GM12878 (cell line): Measurements from ENCODE around the gene KLHL22. TPM values are rescaled to one million over a fixed set of nuclear protein-coding genes. Genes with fewer than 3 reads are reported as not detected.

Experiments used
- ATAC-seq: fragments of 200-7000 bp; cut with Tn5 transposase; 3 replicates; pipeline ENCODE4 v1.9.1; 2020; ENCODE audit warnings: mild to moderate bottlenecking, moderate library complexity
- BruUV-seq: library from RNA; stranded (reverse); fragments of 400-500 nt; replicated peaks from 2 replicates; lab custom pipeline; 2021; lab: Mats Ljungman, UMichigan
- CTCF ChIA-PET: fragments of 300-600 bp; sonication (Branson Sonifier 250); formaldehyde crosslinking; extraction: SDS; loops from one replicate; lab custom pipeline; 2021; ENCODE audit warnings: inconsistent platforms; lab: Yijun Ruan, JAX
- POLR2A ChIA-PET: fragments of 350-600 bp; formaldehyde crosslinking; extraction: SDS; loops from one replicate; lab custom pipeline; 2021; ENCODE audit warnings: inconsistent platforms; lab: Charles Lee
- RAD21 ChIA-PET: fragments of 300-600 bp; sonication (Branson Sonifier 250); formaldehyde crosslinking; loops from one replicate; lab custom pipeline; 2023; ENCODE audit warnings: antibody characterized with exemption; ENCODE audit not compliant: unreplicated experiment; lab: Charles Lee
- SMC1A ChIA-PET: fragments of 300-600 bp; sonication (Branson Sonifier 250); formaldehyde crosslinking; loops from one replicate; lab custom pipeline; 2023; ENCODE audit not compliant: unreplicated experiment, uncharacterized antibody; lab: Charles Lee
- DNase-seq: peaks from one replicate; pipeline ENCODE4 v3.0.0-alpha.2; 2011; ENCODE audit warnings: low read depth, low spot score
- FAIRE-seq: peaks from 3 replicates; lab custom pipeline; 2011; peaks lifted over from hg19 to GRCh38; lab: Jason Lieb, UNC
- H2AFZ ChIP-seq: 2 replicates; pipeline ENCODE4 v1.6.0; 2011; ENCODE audit warnings: low read depth, low read length, control low read depth; ENCODE audit not compliant: control insufficient read depth
- H3K27ac ChIP-seq: 2 replicates; pipeline ENCODE4 v1.5.1; 2011; ENCODE audit warnings: control low read depth; ENCODE audit not compliant: control insufficient read depth, insufficient read depth
- H3K27me3 ChIP-seq, 2 experiments: replicated peaks in 1 of 2; 2 replicates each; pipeline versions ENCODE4 v1.6.0 to v1.6.1; 2011; ENCODE audit warnings: low read length in 1 of 2; ENCODE audit not compliant: control insufficient read depth in 2 of 2, insufficient read depth in 2 of 2
- H3K36me3 ChIP-seq, 2 experiments: 2 replicates each; pipeline ENCODE4 v1.5.1; 2011; ENCODE audit warnings: low read length in 1 of 2; ENCODE audit not compliant: control insufficient read depth in 2 of 2, insufficient read depth in 2 of 2
- H3K4me1 ChIP-seq: 2 replicates; pipeline ENCODE4 v1.6.1; 2011; ENCODE audit warnings: mild to moderate bottlenecking, low read length, moderate library complexity, mixed read lengths; ENCODE audit not compliant: control insufficient read depth, insufficient read depth
- H3K4me2 ChIP-seq: 2 replicates; pipeline ENCODE4 v1.6.0; 2011; ENCODE audit warnings: control low read depth; ENCODE audit not compliant: control insufficient read depth, insufficient read depth
- H3K4me3 ChIP-seq: fragments of 200-600 bp; sonication (generic); 2 replicates; pipeline ENCODE4 v1.5.1; 2016
- H3K79me2 ChIP-seq: 2 replicates; pipeline ENCODE4 v1.6.0; 2011; ENCODE audit warnings: low read length; ENCODE audit not compliant: control insufficient read depth, insufficient read depth
- H3K9ac ChIP-seq: 2 replicates; pipeline ENCODE4 v1.8.0; 2011; ENCODE audit warnings: low read length, control low read depth, mixed read lengths; ENCODE audit not compliant: control insufficient read depth, insufficient read depth
- H3K9me3 ChIP-seq: replicated peaks from 3 replicates; pipeline ENCODE4 v1.5.1; 2011; ENCODE audit warnings: mild to moderate bottlenecking, low read length; ENCODE audit not compliant: control insufficient read depth, insufficient read depth
- H4K20me1 ChIP-seq: 2 replicates; pipeline ENCODE4 v1.6.0; 2011; ENCODE audit not compliant: control insufficient read depth, insufficient read depth
- CEBPZ ChIP-seq: fragments of 150-350 bp; IDR thresholded peaks from 2 replicates; pipeline ENCODE4 v1.6.1; 2016; ENCODE audit warnings: low read depth, low read length
- ESRRA ChIP-seq: IDR thresholded peaks from 2 replicates; pipeline ENCODE4 v1.6.1; 2012; ENCODE audit warnings: mild to moderate bottlenecking, low read length, improper control_type of control experiment
- HDAC6 ChIP-seq: fragments of 200-600 bp; sonication (generic); IDR thresholded peaks from one replicate; pipeline ENCODE4 v1.8.0; 2017; ENCODE audit warnings: antibody characterized with exemption; ENCODE audit not compliant: unreplicated experiment
- IKZF1 ChIP-seq: fragments of 450-650 bp; conservative IDR thresholded peaks from 2 replicates; pipeline ENCODE4 v1.6.1; 2017; ENCODE audit warnings: antibody characterized with exemption, mild to moderate bottlenecking
- KAT2A ChIP-seq: conservative IDR thresholded peaks from 2 replicates; pipeline ENCODE4 v1.6.1; 2011; ENCODE audit warnings: low read depth, low read length; ENCODE audit not compliant: control insufficient read depth
- PML ChIP-seq: IDR thresholded peaks from 2 replicates; pipeline ENCODE4 v1.6.1; 2012; ENCODE audit warnings: low read length, inconsistent platforms
- RELB ChIP-seq: fragments of 450-650 bp; IDR thresholded peaks from 2 replicates; pipeline ENCODE4 v1.6.1; 2017; ENCODE audit warnings: low read depth, mild to moderate bottlenecking, moderate library complexity
- SIN3A ChIP-seq: IDR thresholded peaks from 2 replicates; pipeline ENCODE4 v1.6.1; 2012; ENCODE audit warnings: low read depth, low read length, improper control_type of control experiment
- TAF1 ChIP-seq: IDR thresholded peaks from 2 replicates; pipeline ENCODE4 v1.6.1; 2011; ENCODE audit warnings: mild to moderate bottlenecking, low read depth, low read length, borderline replicate concordance
- ZBED1 ChIP-seq: IDR thresholded peaks from 2 replicates; pipeline ENCODE4 v1.6.1; 2016; ENCODE audit warnings: borderline replicate concordance
- ZNF384 ChIP-seq: IDR thresholded peaks from 2 replicates; pipeline ENCODE4 v1.6.1; 2012; ENCODE audit warnings: low read depth, mild to moderate bottlenecking, low read length, improper control_type of control experiment, borderline replicate concordance
- WGBS: methylation state at CpG from one replicate; pipeline ENCODE4 v1.1.6; 2016; ENCODE audit warnings: low lambda C conversion rate; ENCODE audit not compliant: insufficient replicate concordance, insufficient coverage; ENCODE audit errors: missing lambda C conversion rate; 5-methylcytosine and 5-hydroxymethylcytosine counted together
- in situ Hi-C: fragments of 300-500 bp; cut with MboI; formaldehyde crosslinking; loops from 9 replicates; pipeline ENCODE4 v1.14.3; 2018; ENCODE audit warnings: mixed read lengths
- intact Hi-C: fragments of 100-400 bp; cut with micrococcal nuclease; formaldehyde crosslinking; loops from one replicate; pipeline ENCODE4 v1.14.2; 2022; ENCODE audit not compliant: unreplicated experiment
- polyA plus RNA-seq, 11 experiments: library from polyadenylated mRNA; depleted of rRNA in 4 of 11; unstranded in 6 of 11; stranded (reverse) in 5 of 11; fragments of >200 nt; fragmentation: Nextera tagmentation in 4 of 11; fragmentation: Illumina TruSeq in 1 of 11; extraction: Ambion mirVana in 4 of 11; extraction: Trizol in 1 of 11; gene quantifications; 1 replicate in 1 of 11; 2 replicates in 10 of 11; pipeline versions ENCODE4 v1.2.1 to v1.2.3, GENCODE V29; 2011 to 2016; ENCODE audit warnings: inconsistent platforms in 2 of 11, missing spikeins in 2 of 11, low read depth in 1 of 11
- total RNA-seq, 4 experiments: library from RNA; depleted of rRNA in 3 of 4; stranded (reverse); fragments of >200 nt in 3 of 4; fragmentation: Illumina TruSeq in 1 of 4; extraction: Trizol in 1 of 4; gene quantifications; 2 replicates each; pipeline versions ENCODE4 v1.2.1 to v1.2.3, GENCODE V29; 2013 to 2021

KLHL22 gene
- total and polyA plus RNA-seq, 10 of the 15 experiments (the other 5 are each of a cell fraction or from before 2014, with no cell fraction given) = 0.06 to 22.1 (median 14.2) TPM

- H3K4me3 ChIP-seq = no peak overlapping the region
- ChIA-PET RAD21 (no interaction called here), POLR2A (no interaction called here), CTCF (no interaction called here), SMC1A (no interaction called here)
- FAIRE-seq (no peak), DNase-seq (no peak), ATAC-seq (no peak)
- no peaks in the 10 kb centered on the region for H3K79me2 ChIP-seq
- no peak overlapping the region for H2AFZ ChIP-seq
- no peaks in the 10 kb centered on the region for H4K20me1 ChIP-seq
- no peak overlapping the region for H3K4me2 ChIP-seq
- TF ChIP-seq SIN3A (no peak), HDAC6 (no peak)
- no peak overlapping the region for H3K27ac ChIP-seq
- no TSS peak for BruUV-seq
- no peaks in the 10 kb centered on the region for H3K27me3 ChIP-seq
- 42% methylated on average over 5 of the region's 5 CpGs for WGBS
- H3K36me3 ChIP-seq = no peaks in the 10 kb centered on the region
- H3K9ac ChIP-seq = no peak overlapping the region
- H3K4me1 ChIP-seq = no peaks in the 10 kb centered on the region
- intact Hi-C loops = loop anchor here (10.0 kb wide), 1 partner anchor 151 kb away; no protein-coding TSS in a partner anchor
- H3K9me3 ChIP-seq = no peaks in the 10 kb centered on the region
- in situ Hi-C loops = no loop called here
Observed at GRCh38 chr22:20414059-20414440, 81.5 kb downstream of the KLHL22 start.

- in situ Hi-C loops (no loop called here), intact Hi-C loops (loop anchor here (10.0 kb wide), 1 partner anchor 151 kb away; no protein-coding TSS in a partner anchor)
- Histone ChIP-seq H3K4me2 (no peak overlapping the region), H3K79me2 (no peaks in the 10 kb centered on the region), H3K4me3 (no peak overlapping the region), H2AFZ (no peak overlapping the region), H3K27ac (no peak overlapping the region), H4K20me1 (no peaks in the 10 kb centered on the region), H3K4me1 (no peaks in the 10 kb centered on the region), H3K36me3 (no peaks in the 10 kb centered on the region), H3K27me3 (no peaks in the 10 kb centered on the region), H3K9me3 (no peaks in the 10 kb centered on the region), H3K9ac (no peak overlapping the region)
- SMC1A ChIA-PET = no interaction called here
- no peak for DNase-seq
- ATAC-seq = no peak
- WGBS = 51% methylated on average over 9 of the region's 9 CpGs
- no TSS peak for BruUV-seq
- FAIRE-seq = no peak
- CTCF ChIA-PET = no interaction called here
- POLR2A ChIA-PET = interaction anchor here (0.6 kb wide), 1 partner anchor 80 kb away, joined by 3 read pairs; no protein-coding TSS in a partner anchor
- RAD21 ChIA-PET = no interaction called here
- no peak for TF ChIP-seq TAF1
- no peak for TF ChIP-seq ZNF384
- no peak for TF ChIP-seq CEBPZ
- no peak for TF ChIP-seq KAT2A
- TF ChIP-seq RELB = no peak
- TF ChIP-seq PML = no peak
- no peak for TF ChIP-seq IKZF1
- TF ChIP-seq ZBED1 = no peak
- no peak for TF ChIP-seq ESRRA
Observed at GRCh38 chr22:20413217-20414058, 82.2 kb downstream of the KLHL22 start.
